ENCODE results near the gene SPAG6. TPM values are rescaled to one million over a fixed set of nuclear protein-coding genes. Genes with fewer than 3 reads are reported as not detected.

The SPAG6 gene
- total and polyA plus RNA-seq, 2 of the 8 experiments (the other 6 are each of a cell fraction or from before 2014, with no cell fraction given) = 0.14 TPM; not detected in 1

DNA sequence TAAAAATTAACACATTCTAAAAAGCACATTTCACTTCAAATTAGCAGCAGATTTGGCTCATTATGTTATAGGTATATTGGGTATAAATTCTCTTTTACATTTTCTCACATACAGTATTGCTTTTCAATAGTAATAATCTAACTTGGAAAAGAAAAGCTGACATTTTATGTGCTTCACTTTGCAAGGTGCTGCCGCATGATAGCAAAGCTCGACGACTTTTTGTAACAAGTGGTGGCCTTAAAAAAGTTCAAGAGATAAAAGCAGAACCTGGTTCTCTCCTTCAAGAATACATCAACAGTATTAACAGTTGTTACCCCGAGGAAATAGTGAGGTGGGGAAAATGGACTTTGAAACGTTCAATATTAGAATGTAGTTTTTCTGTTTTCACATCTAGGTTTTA, 65.5 kb downstream of the SPAG6 start:
- no peak overlapping the region for H4K91ac ChIP-seq (replicated peaks; ENCODE audit: insufficient read length, low read length)
- H3K4me1 ChIP-seq (replicated peaks in 1 of 4; ENCODE audit: control insufficient read depth in 3 of 4, insufficient read depth in 4 of 4, low read length in 3 of 4) = no peaks in the 10 kb centered on the region
- 92% methylated on average over 5 of the region's 5 CpGs; no CpG with 5 or more reads in 1 of the 2 experiments for WGBS, 2 experiments (ENCODE audit: extremely low coverage in 1 of 2, insufficient coverage in 1 of 2, insufficient read length in 1 of 2, insufficient replicate concordance in 2 of 2, low coverage in 1 of 2, low lambda C conversion rate in 2 of 2, missing lambda C conversion rate in 1 of 2)
- no peak for TF ChIP-seq SIX5 (IDR thresholded peaks at IDR 0.05; ENCODE audit: low read depth, low read length)
- TF ChIP-seq KDM4A (IDR thresholded peaks at IDR 0.05; ENCODE audit: low read depth, low read length, severe bottlenecking) = no peak
- no peak for TF ChIP-seq KDM5A (IDR thresholded peaks at IDR 0.05; ENCODE audit: low read length)
- no peak for TF ChIP-seq POLR2AphosphoS5 (IDR thresholded peaks at IDR 0.05; ENCODE audit: low read depth, low read length)
- TF ChIP-seq KDM1A (IDR thresholded peaks at IDR 0.05; ENCODE audit: borderline replicate concordance, low read length) = no peak
- no peak for TF ChIP-seq CBX5 (IDR thresholded peaks at IDR 0.05; ENCODE audit: low read depth, low read length)
- TF ChIP-seq SUZ12 (IDR thresholded peaks at IDR 0.05; ENCODE audit: low read length) = no peak
- TF ChIP-seq BRCA1 (IDR thresholded peaks at IDR 0.05; ENCODE audit: low read depth, low read length) = no peak
- no peak for TF ChIP-seq CBX8 (IDR thresholded peaks at IDR 0.05; ENCODE audit: borderline replicate concordance, low read depth, low read length)
- no peak for TF ChIP-seq ZNF274 (IDR thresholded peaks at IDR 0.05; ENCODE audit: borderline replicate concordance, extremely low read depth, low read length)
- TF ChIP-seq SP4 (IDR thresholded peaks at IDR 0.05; ENCODE audit: low read length) = no peak
- TF ChIP-seq CHD1 (IDR thresholded peaks at IDR 0.05; ENCODE audit: low read depth, low read length) = no peak
- no peaks in the 10 kb centered on the region for H4K20me1 ChIP-seq (replicated peaks in 1 of 2; ENCODE audit: control insufficient read depth in 1 of 2, insufficient read depth in 2 of 2, low read length in 2 of 2)
- ChIA-PET CTCF (ENCODE audit: partially characterized antibody) (interaction anchor here (1.0 kb wide), 1 partner anchor 62 kb away, joined by 3 read pairs; no protein-coding TSS in a partner anchor), POLR2A (ENCODE audit: partially characterized antibody) (no interaction called here)
- H3K79me1 ChIP-seq (ENCODE audit: low read depth, low read length) = no peaks in the 10 kb centered on the region
- no peaks in the 10 kb centered on the region for H3K27me3 ChIP-seq (replicated peaks in 1 of 4; ENCODE audit: control insufficient read depth in 3 of 4, extremely low read depth in 1 of 4, insufficient read depth in 3 of 4, low read length in 3 of 4)
- no peaks in the 10 kb centered on the region for H3K23me2 ChIP-seq (ENCODE audit: low read depth, low read length)
- H2BK20ac ChIP-seq (ENCODE audit: low read length) = no peak overlapping the region
- H3K56ac ChIP-seq (replicated peaks; ENCODE audit: insufficient read length, low read depth, low read length) = no peak overlapping the region
- no peak overlapping the region for H2BK12ac ChIP-seq (ENCODE audit: low read depth, low read length)
- H2BK120ac ChIP-seq (replicated peaks; ENCODE audit: low read depth, low read length) = no peak overlapping the region
- no peak overlapping the region for H3K18ac ChIP-seq (ENCODE audit: extremely low read depth, low read length)
- FAIRE-seq (no peak), DNase-seq (ENCODE audit: low read depth in 1 of 2, low spot score in 2 of 2) (no peak)
- H4K8ac ChIP-seq (ENCODE audit: extremely low read depth, insufficient read depth, low read length) = no peak overlapping the region
- H3K9ac ChIP-seq (replicated peaks in 1 of 4; ENCODE audit: extremely low read depth in 1 of 4, low read depth in 3 of 4, low read length in 3 of 4) = no peak overlapping the region
- H3K4me2 ChIP-seq (ENCODE audit: insufficient read depth in 1 of 2, low read depth in 2 of 2, low read length in 2 of 2) = no peak overlapping the region
- no peaks in the 10 kb centered on the region for H3K79me2 ChIP-seq (ENCODE audit: control insufficient read depth in 1 of 2, insufficient read depth in 2 of 2, low read length in 2 of 2)
- no peak overlapping the region for H2AFZ ChIP-seq (ENCODE audit: low read length)
- no peak overlapping the region for H3K4me3 ChIP-seq (ENCODE audit: extremely low read depth in 1 of 4, insufficient read depth in 2 of 4, low read depth in 3 of 4, low read length in 4 of 4)
- no peak overlapping the region for H2BK15ac ChIP-seq (ENCODE audit: low read length)
- no peak overlapping the region for H3K23ac ChIP-seq (ENCODE audit: insufficient read length)
- H3K14ac ChIP-seq (ENCODE audit: insufficient read length) = no peak overlapping the region
- peaks cover 0 to 7% of the 10 kb centered on the region in 2 experiments; a peak in 1 of 4 replicates for H3K9me3 ChIP-seq (ENCODE audit: insufficient read depth in 2 of 2, low read depth in 1 of 2, low read length in 1 of 2)
- no peak overlapping the region for H2BK5ac ChIP-seq (ENCODE audit: low read depth, low read length)
- no peak overlapping the region for H3K4ac ChIP-seq (replicated peaks; ENCODE audit: insufficient read length, low read depth, low read length)
- no peak overlapping the region for H2AK5ac ChIP-seq (ENCODE audit: low read depth, low read length)
- no peaks in the 10 kb centered on the region for H3K36me3 ChIP-seq (ENCODE audit: control insufficient read depth in 2 of 4, insufficient read depth in 4 of 4, low read length in 3 of 4)
- H4K5ac ChIP-seq (ENCODE audit: insufficient read length, low read depth, low read length) = no peak overlapping the region
- H3K27ac ChIP-seq (ENCODE audit: low read depth, low read length) = no peak overlapping the region

Data from H1 (cell line).